ENCODE measurements around the gene INS. TPM values are rescaled to one million over a fixed set of nuclear protein-coding genes. Genes with fewer than 3 reads are reported as not detected.

Gene INS
- total RNA-seq, 2 donors from 2014 or later, result not detected

DNA sequence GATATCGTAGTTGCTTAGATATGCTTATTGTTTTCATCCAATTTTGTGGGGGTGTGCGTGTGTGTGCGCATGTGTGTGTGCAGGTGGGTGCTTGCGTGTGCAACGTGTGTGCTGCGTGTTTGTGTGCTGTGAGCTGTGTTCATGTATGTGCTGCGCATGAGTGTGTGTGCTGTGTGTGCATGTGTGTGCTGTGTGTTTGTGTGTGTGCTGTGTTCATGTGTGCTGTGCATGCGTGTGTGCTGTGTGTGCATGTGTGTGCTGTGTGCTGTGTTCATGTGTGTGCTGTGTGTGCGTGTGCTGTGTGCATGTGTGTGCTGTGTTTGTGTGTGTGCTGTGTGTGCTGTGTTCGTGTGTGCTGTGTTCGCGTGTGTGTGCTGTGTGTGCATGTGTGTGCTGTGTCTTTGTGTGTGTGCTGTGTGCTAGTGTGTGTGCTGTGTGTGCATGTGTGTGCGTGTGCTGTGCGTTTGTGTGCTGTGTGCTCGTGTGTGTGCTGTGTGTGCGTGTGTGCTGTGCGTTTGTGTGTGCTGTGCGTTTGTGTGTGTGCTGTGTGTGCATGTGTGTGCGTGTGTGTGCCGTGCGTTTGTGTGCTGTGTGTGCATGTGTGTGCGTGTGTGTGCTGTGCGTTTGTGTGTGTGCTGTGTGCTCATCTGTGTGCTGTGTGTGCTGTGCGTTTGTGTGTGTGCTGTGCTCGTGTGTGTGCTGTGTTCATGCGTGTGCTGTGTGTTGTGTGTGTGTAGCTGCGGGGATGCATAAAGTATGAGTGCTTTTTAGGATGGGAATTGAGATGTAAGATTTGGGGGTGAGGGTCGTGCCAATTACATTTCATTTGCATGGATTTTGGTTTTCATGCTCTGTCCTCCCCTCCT lies 29.4 kb downstream of the INS start:
- Mint-ChIP-seq H3K9me3 (no peaks in the 10 kb centered on the region), H3K36me3 (ENCODE audit: low read depth) (no peaks in the 10 kb centered on the region), H3K27ac (no peak overlapping the region), H3K4me3 (no peak overlapping the region), H3K4me1 (no peaks in the 10 kb centered on the region), H3K27me3 (ENCODE audit: insufficient read depth) (peaks cover 59% of the 10 kb centered on the region)
- Histone ChIP-seq H3K27ac (ENCODE audit: low read depth, low read length) (no peak overlapping the region), H3K36me3 (ENCODE audit: control insufficient read depth, insufficient read depth, low read length) (no peaks in the 10 kb centered on the region), H3K4me1 (ENCODE audit: control insufficient read depth, insufficient read depth, low read length) (no peaks in the 10 kb centered on the region), H3K4me3 (ENCODE audit: low read length) (no peak overlapping the region), H3K9ac (ENCODE audit: extremely low read depth, low read length, poor library complexity, severe bottlenecking) (no peak overlapping the region), H3K27me3 (ENCODE audit: control insufficient read depth, insufficient read depth, low read length, poor library complexity, severe bottlenecking) (peaks cover 35% of the 10 kb centered on the region), H3K9me3 (ENCODE audit: control insufficient read depth, low read length) (no peaks in the 10 kb centered on the region)
- no peak for DNase-seq
- TF ChIP-seq, protein P1, sequence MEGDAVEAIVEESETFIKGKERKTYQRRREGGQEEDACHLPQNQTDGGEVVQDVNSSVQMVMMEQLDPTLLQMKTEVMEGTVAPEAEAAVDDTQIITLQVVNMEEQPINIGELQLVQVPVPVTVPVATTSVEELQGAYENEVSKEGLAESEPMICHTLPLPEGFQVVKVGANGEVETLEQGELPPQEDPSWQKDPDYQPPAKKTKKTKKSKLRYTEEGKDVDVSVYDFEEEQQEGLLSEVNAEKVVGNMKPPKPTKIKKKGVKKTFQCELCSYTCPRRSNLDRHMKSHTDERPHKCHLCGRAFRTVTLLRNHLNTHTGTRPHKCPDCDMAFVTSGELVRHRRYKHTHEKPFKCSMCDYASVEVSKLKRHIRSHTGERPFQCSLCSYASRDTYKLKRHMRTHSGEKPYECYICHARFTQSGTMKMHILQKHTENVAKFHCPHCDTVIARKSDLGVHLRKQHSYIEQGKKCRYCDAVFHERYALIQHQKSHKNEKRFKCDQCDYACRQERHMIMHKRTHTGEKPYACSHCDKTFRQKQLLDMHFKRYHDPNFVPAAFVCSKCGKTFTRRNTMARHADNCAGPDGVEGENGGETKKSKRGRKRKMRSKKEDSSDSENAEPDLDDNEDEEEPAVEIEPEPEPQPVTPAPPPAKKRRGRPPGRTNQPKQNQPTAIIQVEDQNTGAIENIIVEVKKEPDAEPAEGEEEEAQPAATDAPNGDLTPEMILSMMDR (conservative IDR thresholded peaks at IDR 0.05), result no peak
- WGBS, 2 experiments (ENCODE audit: insufficient coverage in 1 of 2, insufficient read length in 1 of 2), result 84 to 86% methylated on average over 9 to 26 of the region's 28 CpGs

DNA sequence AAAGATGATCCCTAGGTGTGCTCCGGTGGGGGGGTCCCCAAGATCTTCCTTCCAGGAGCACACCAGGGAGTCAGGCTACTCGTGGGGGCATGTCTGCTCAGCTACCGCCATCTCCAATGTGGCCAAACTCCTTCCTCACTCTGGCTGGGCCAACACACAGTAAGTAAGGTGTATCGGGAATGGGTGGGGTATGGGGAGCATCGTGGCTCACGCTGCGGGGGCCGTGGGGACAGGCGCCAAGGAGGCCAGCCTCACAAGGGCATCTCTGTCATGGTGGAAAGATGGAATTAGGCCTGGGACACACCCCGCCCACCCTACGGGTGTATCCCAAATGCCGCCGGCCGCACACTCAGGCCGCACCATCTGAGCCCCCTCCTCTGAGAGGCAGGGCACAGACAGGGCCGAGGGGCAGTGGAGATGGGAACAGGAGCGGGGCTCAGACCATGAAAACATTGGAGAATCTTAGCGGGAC lies 30.1 kb downstream of the INS start:
- no peak overlapping the region for H3K27ac Mint-ChIP-seq
- TF ChIP-seq, protein P1 (conservative IDR thresholded peaks at IDR 0.05), result no peak

DNA sequence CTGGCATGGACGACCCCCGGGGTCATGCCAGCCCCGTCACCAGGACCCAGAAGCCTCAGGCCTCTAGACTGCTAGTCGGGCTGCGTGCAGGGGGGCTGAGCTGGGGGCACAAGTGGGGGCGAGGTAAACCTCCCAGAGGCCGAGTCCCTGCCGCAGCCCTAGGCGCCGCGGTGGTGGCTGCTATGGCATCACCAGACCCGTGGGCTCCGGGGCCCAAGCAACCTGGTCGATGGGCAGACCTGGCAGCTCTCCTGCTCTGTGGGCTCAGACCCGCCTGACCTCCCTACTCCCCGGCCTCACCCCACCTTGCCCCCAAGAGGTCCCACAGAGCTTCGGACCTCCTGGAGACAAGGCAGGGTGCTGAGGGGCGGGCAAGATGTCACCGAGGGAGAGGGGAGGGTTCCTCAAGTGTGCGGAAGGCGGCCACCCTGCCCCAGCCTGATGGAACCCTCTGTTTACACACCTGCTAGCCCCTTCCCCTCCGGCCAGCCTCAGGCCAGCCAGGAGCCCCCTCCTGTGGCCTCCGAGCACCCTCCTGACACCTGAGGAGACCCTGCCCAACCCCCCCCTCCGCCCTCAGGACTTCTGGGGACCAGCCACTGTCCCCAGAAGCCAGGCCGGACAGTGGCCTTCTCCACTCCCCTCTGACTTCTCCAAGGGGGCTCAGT lies 31.2 kb downstream of the INS start:
- Histone ChIP-seq H3K36me3 (ENCODE audit: control insufficient read depth, insufficient read depth, low read length) (no peaks in the 10 kb centered on the region), H3K4me3 (ENCODE audit: low read length) (no peak overlapping the region), H3K9ac (ENCODE audit: extremely low read depth, low read length, poor library complexity, severe bottlenecking) (no peak overlapping the region), H3K4me1 (ENCODE audit: control insufficient read depth, insufficient read depth, low read length) (no peaks in the 10 kb centered on the region), H3K9me3 (ENCODE audit: control insufficient read depth, low read length) (no peaks in the 10 kb centered on the region), H3K27ac (ENCODE audit: low read depth, low read length) (no peak overlapping the region), H3K27me3 (ENCODE audit: control insufficient read depth, insufficient read depth, low read length, poor library complexity, severe bottlenecking) (peaks cover 17% of the 10 kb centered on the region)
- Mint-ChIP-seq H3K4me1 (no peaks in the 10 kb centered on the region), H3K27me3 (ENCODE audit: insufficient read depth) (peaks cover 41% of the 10 kb centered on the region), H3K27ac (no peak overlapping the region), H3K36me3 (ENCODE audit: low read depth) (no peaks in the 10 kb centered on the region), H3K4me3 (no peak overlapping the region), H3K9me3 (no peaks in the 10 kb centered on the region)
- TF ChIP-seq, protein P1 (conservative IDR thresholded peaks at IDR 0.05), result no peak
- no peak for DNase-seq
- WGBS, 2 experiments (ENCODE audit: insufficient coverage in 1 of 2, insufficient read length in 1 of 2), result 94% methylated on average over 10 to 25 of the region's 25 CpGs

More for the DNA sequence above, 30.1 kb downstream of the INS start:
- DNase-seq, result no peak
- H3K27me3 Mint-ChIP-seq (ENCODE audit: insufficient read depth), result peaks cover 52% of the 10 kb centered on the region
- Histone ChIP-seq H3K9me3 (ENCODE audit: control insufficient read depth, low read length) (no peaks in the 10 kb centered on the region), H3K9ac (ENCODE audit: extremely low read depth, low read length, poor library complexity, severe bottlenecking) (no peak overlapping the region), H3K4me3 (ENCODE audit: low read length) (no peak overlapping the region), H3K27ac (ENCODE audit: low read depth, low read length) (no peak overlapping the region), H3K4me1 (ENCODE audit: control insufficient read depth, insufficient read depth, low read length) (no peaks in the 10 kb centered on the region), H3K36me3 (ENCODE audit: control insufficient read depth, insufficient read depth, low read length) (no peaks in the 10 kb centered on the region), H3K27me3 (ENCODE audit: control insufficient read depth, insufficient read depth, low read length, poor library complexity, severe bottlenecking) (peaks cover 28% of the 10 kb centered on the region)
- no peaks in the 10 kb centered on the region for H3K36me3 Mint-ChIP-seq (ENCODE audit: low read depth)
- H3K4me3 Mint-ChIP-seq, result no peak overlapping the region
- 88 to 94% methylated on average over 13 to 17 of the region's 18 CpGs for WGBS, 2 experiments (ENCODE audit: insufficient coverage in 1 of 2, insufficient read length in 1 of 2)
- H3K4me1 Mint-ChIP-seq, result no peaks in the 10 kb centered on the region
- no peaks in the 10 kb centered on the region for H3K9me3 Mint-ChIP-seq

All from endodermal cell (in vitro differentiated cells).